Measurements from ENCODE around the gene UBR2. TPM values are rescaled to one million over a fixed set of nuclear protein-coding genes. Genes with fewer than 3 reads are reported as not detected.

UBR2 gene
- total RNA-seq, 2 experiments from 2014 or later = 27.4 to 27.7 TPM

DNA sequence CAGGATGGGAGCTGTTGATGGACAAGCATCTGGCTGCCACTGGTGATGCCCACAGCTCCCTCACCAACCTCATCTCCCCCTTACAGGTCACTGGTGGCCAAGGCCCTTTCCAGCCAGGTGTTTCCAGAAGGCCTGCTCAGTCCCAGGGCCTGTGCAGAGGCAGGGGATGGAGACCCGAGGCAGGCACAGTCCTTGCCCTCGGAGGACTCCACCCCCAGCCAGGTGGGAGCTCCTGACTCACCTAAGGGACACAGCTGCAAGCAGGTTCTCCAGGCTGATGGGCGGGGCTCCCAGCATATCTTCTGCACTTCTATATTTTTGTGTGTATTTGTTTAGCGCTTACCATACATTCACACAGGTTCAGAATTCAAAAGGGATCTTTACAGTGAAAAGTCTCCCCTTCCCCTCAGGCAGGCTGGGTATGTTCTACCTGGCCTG, 141.1 kb downstream of the UBR2 start:
- ChIA-PET CTCF (no interaction called here), POLR2A (no interaction called here)
- H3K27ac Mint-ChIP-seq = no peak overlapping the region
- intact Hi-C loops (cut with DNase I, micrococcal nuclease) = no loop called here
- Histone ChIP-seq H3K4me3 (ENCODE audit: low read length) (no peak overlapping the region), H3K4me1 (ENCODE audit: insufficient read depth, low read length) (no peaks in the 10 kb centered on the region), H3K36me3 (ENCODE audit: insufficient read depth, low read length) (no peaks in the 10 kb centered on the region), H3K9me3 (ENCODE audit: control insufficient read depth in 1 of 2, insufficient read depth in 1 of 2, low read length in 2 of 2) (no peaks in the 10 kb centered on the region), H3K27me3 (ENCODE audit: control insufficient read depth in 1 of 2, insufficient read depth in 2 of 2, low read length in 2 of 2) (no peaks in the 10 kb centered on the region), H3K27ac (ENCODE audit: low read depth in 1 of 2, low read length in 2 of 2) (no peak overlapping the region)
- H3K9me3 Mint-ChIP-seq = no peaks in the 10 kb centered on the region
- H3K27me3 Mint-ChIP-seq = no peaks in the 10 kb centered on the region
- H3K4me1 Mint-ChIP-seq (ENCODE audit: low read depth) = no peaks in the 10 kb centered on the region
- TF ChIP-seq, protein P1, sequence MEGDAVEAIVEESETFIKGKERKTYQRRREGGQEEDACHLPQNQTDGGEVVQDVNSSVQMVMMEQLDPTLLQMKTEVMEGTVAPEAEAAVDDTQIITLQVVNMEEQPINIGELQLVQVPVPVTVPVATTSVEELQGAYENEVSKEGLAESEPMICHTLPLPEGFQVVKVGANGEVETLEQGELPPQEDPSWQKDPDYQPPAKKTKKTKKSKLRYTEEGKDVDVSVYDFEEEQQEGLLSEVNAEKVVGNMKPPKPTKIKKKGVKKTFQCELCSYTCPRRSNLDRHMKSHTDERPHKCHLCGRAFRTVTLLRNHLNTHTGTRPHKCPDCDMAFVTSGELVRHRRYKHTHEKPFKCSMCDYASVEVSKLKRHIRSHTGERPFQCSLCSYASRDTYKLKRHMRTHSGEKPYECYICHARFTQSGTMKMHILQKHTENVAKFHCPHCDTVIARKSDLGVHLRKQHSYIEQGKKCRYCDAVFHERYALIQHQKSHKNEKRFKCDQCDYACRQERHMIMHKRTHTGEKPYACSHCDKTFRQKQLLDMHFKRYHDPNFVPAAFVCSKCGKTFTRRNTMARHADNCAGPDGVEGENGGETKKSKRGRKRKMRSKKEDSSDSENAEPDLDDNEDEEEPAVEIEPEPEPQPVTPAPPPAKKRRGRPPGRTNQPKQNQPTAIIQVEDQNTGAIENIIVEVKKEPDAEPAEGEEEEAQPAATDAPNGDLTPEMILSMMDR (IDR thresholded peaks at IDR 0.05) = no peak
- no peak overlapping the region for H3K4me3 Mint-ChIP-seq
- ATAC-seq (ENCODE audit: poor library complexity) = no peak
- H3K36me3 Mint-ChIP-seq (ENCODE audit: low read depth) = no peaks in the 10 kb centered on the region
- DNase-seq = no peak

- no peaks in the 10 kb centered on the region for H3K27me3 Mint-ChIP-seq
- ChIA-PET CTCF (no interaction called here), POLR2A (interaction anchor here (0.6 kb wide), 1 partner anchor 64 kb away, joined by 3 read pairs; no protein-coding TSS in a partner anchor)
- no peak overlapping the region for H3K27ac ChIP-seq (ENCODE audit: low read depth in 1 of 2, low read length in 2 of 2)
- H3K27ac Mint-ChIP-seq = no peak overlapping the region
- no peak for DNase-seq
- intact Hi-C loops (cut with DNase I, micrococcal nuclease) = no loop called here
- no peaks in the 10 kb centered on the region for H3K4me1 Mint-ChIP-seq (ENCODE audit: low read depth)
- no peak overlapping the region for H3K4me3 Mint-ChIP-seq
- H3K27me3 ChIP-seq (ENCODE audit: control insufficient read depth in 1 of 2, insufficient read depth in 2 of 2, low read length in 2 of 2) = no peaks in the 10 kb centered on the region
- no peak for ATAC-seq (ENCODE audit: poor library complexity)
- TF ChIP-seq, protein P1 (IDR thresholded peaks at IDR 0.05) = no peak
- no peak overlapping the region for H3K4me3 ChIP-seq (ENCODE audit: low read length)
- no peaks in the 10 kb centered on the region for H3K36me3 ChIP-seq (ENCODE audit: insufficient read depth, low read length)
- H3K36me3 Mint-ChIP-seq (ENCODE audit: low read depth) = no peaks in the 10 kb centered on the region
- H3K4me1 ChIP-seq (ENCODE audit: insufficient read depth, low read length) = no peaks in the 10 kb centered on the region
- H3K9me3 Mint-ChIP-seq = no peaks in the 10 kb centered on the region
- H3K9me3 ChIP-seq (ENCODE audit: control insufficient read depth in 1 of 2, insufficient read depth in 1 of 2, low read length in 2 of 2) = peaks cover 0 to 9% of the 10 kb centered on the region in 2 experiments
These were observed 143.8 kb downstream of the UBR2 start for GRCh38 chr6:42707595-42707994.

DNA sequence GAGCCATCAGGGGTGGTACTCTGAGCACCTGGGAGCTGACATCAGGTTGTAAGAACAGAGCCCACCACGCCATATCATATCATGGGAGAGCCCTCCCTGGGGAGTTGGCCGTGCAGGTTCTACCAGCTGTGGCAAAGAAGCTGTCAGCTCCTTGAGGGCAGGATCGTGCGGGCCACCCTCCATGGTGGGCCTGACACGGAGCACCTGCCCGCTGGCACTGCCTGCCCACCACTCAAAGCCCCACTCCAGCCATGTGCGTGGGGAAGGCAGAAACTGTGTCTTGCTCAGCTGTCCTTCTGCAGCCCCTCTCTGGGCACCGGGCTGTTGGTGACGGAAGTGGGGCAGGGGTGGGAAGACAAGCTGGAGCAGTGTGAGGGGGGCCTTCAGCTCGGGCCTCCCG, 144.3 kb downstream of the UBR2 start:
- ATAC-seq (ENCODE audit: poor library complexity) (no peak), DNase-seq (no peak)
- Histone ChIP-seq H3K27me3 (ENCODE audit: control insufficient read depth in 1 of 2, insufficient read depth in 2 of 2, low read length in 2 of 2) (no peaks in the 10 kb centered on the region), H3K27ac (ENCODE audit: low read depth in 1 of 2, low read length in 2 of 2) (no peak overlapping the region), H3K36me3 (ENCODE audit: insufficient read depth, low read length) (no peaks in the 10 kb centered on the region), H3K4me3 (ENCODE audit: low read length) (no peak overlapping the region), H3K9me3 (ENCODE audit: control insufficient read depth in 1 of 2, insufficient read depth in 1 of 2, low read length in 2 of 2) (peaks cover 0 to 9% of the 10 kb centered on the region in 2 experiments), H3K4me1 (ENCODE audit: insufficient read depth, low read length) (no peaks in the 10 kb centered on the region)
- no peaks in the 10 kb centered on the region for H3K36me3 Mint-ChIP-seq (ENCODE audit: low read depth)
- no peaks in the 10 kb centered on the region for H3K27me3 Mint-ChIP-seq
- H3K27ac Mint-ChIP-seq = no peak overlapping the region
- POLR2A ChIA-PET = no interaction called here
- CTCF ChIA-PET = no interaction called here
- TF ChIP-seq, protein P1 (IDR thresholded peaks at IDR 0.05) = no peak
- no peak overlapping the region for H3K4me3 Mint-ChIP-seq
- intact Hi-C loops (cut with DNase I, micrococcal nuclease) = no loop called here
- no peaks in the 10 kb centered on the region for H3K4me1 Mint-ChIP-seq (ENCODE audit: low read depth)
- no peaks in the 10 kb centered on the region for H3K9me3 Mint-ChIP-seq

Data from CD4-positive, alpha-beta T cell (primary cell).